DMS153 treated with DMSO at 0.1 percent for 48 hours (cell line): ENCODE results near the gene KIDINS220.
"Not testable (repeated sequence)": the region's sequence is repeated elsewhere in the genome, so short reads cannot be mapped to it uniquely, and the experiment has no call there.

Experiments used
- DNase-seq: peaks from one replicate; lab custom pipeline; 2025; ENCODE audit not compliant: unreplicated experiment; lab: John Stamatoyannopoulos, UW

KIDINS220 gene

GRCh38 chr2:8754106-8754776 lies 83.2 kb downstream of the KIDINS220 start:
- no peak for DNase-seq

GRCh38 chr2:8753609-8754008 lies 83.8 kb downstream of the KIDINS220 start:
- DNase-seq: no peak

GRCh38 chr2:8752385-8752784 lies 85.0 kb downstream of the KIDINS220 start:
- no peak for DNase-seq

GRCh38 chr2:8750221-8750620 lies 87.2 kb downstream of the KIDINS220 start:
- DNase-seq: no peak

- no peak for DNase-seq
Measured at GRCh38 chr2:8743261-8743660, 94.2 kb downstream of the KIDINS220 start.

GRCh38 chr2:8740136-8740535 lies 97.3 kb downstream of the KIDINS220 start:
- DNase-seq: no peak

GRCh38 chr2:8737571-8738175 lies 99.7 kb downstream of the KIDINS220 start:
- DNase-seq: no peak

GRCh38 chr2:8732601-8733000 lies 104.8 kb downstream of the KIDINS220 start:
- no peak for DNase-seq

- no peak for DNase-seq
Measured at GRCh38 chr2:8729939-8730338, 107.5 kb downstream of the KIDINS220 start.

- not testable (repeated sequence) for DNase-seq
Measured at GRCh38 chr2:8729101-8729500, 108.3 kb downstream of the KIDINS220 start.

- no peak for DNase-seq
Measured at GRCh38 chr2:8728305-8729015, 109.0 kb downstream of the KIDINS220 start.

- DNase-seq: no peak
Measured at GRCh38 chr2:8725838-8726237, 111.6 kb downstream of the KIDINS220 start.

- no peak for DNase-seq
Measured at GRCh38 chr2:8722986-8723385, 114.4 kb downstream of the KIDINS220 start.

GRCh38 chr2:8721410-8721809 lies 116.0 kb downstream of the KIDINS220 start:
- DNase-seq: no peak

- DNase-seq: no peak
Measured at GRCh38 chr2:8720741-8721140, 116.7 kb downstream of the KIDINS220 start.

- no peak for DNase-seq
Measured at GRCh38 chr2:8719528-8719927, 117.9 kb downstream of the KIDINS220 start.

- DNase-seq: no peak
Measured at GRCh38 chr2:8714971-8715370, 122.4 kb downstream of the KIDINS220 start.

- no peak for DNase-seq
Measured at GRCh38 chr2:8714283-8714682, 123.1 kb downstream of the KIDINS220 start.

GRCh38 chr2:8710951-8711350 lies 126.5 kb downstream of the KIDINS220 start:
- no peak for DNase-seq

- no peak for DNase-seq
Measured at GRCh38 chr2:8709611-8710010, 127.8 kb downstream of the KIDINS220 start.

GRCh38 chr2:8704906-8705305 lies 132.5 kb downstream of the KIDINS220 start:
- no peak for DNase-seq

- no peak for DNase-seq
Measured at GRCh38 chr2:8701681-8702379, 135.6 kb downstream of the KIDINS220 start.
